HEK293T (cell line): ENCODE results near the gene CEP78.

Source experiments
- BHLHE40 ChIP-seq: fragments of 450-650 bp; IDR thresholded peaks from 2 replicates; pipeline ENCODE4 v1.6.1; 2016; ENCODE audit warnings: mild to moderate bottlenecking, moderate library complexity, borderline replicate concordance
- CTBP1 ChIP-seq: fragments of 450-650 bp; IDR thresholded peaks from 2 replicates; pipeline ENCODE4 v1.6.1; 2016; ENCODE audit warnings: borderline replicate concordance
- ELF4 ChIP-seq: fragments of 450-650 bp; IDR thresholded peaks from 2 replicates; pipeline ENCODE4 v1.6.1; 2017; ENCODE audit warnings: antibody characterized with exemption
- FOXA1 ChIP-seq: fragments of 450-650 bp; IDR thresholded peaks from 2 replicates; pipeline ENCODE4 v1.6.1; 2016; ENCODE audit warnings: mild to moderate bottlenecking
- FOXM1 ChIP-seq: fragments of 450-650 bp; IDR thresholded peaks from 2 replicates; pipeline ENCODE4 v1.6.1; 2017; ENCODE audit warnings: mild to moderate bottlenecking, borderline replicate concordance
- HDGF ChIP-seq: fragments of 450-650 bp; IDR thresholded peaks from 2 replicates; pipeline ENCODE4 v1.6.1; 2017; ENCODE audit warnings: antibody characterized with exemption, borderline replicate concordance
- L3MBTL2 ChIP-seq: fragments of 450-650 bp; conservative IDR thresholded peaks from 2 replicates; pipeline ENCODE4 v1.6.1; 2016; ENCODE audit warnings: mild to moderate bottlenecking
- LEF1 ChIP-seq: fragments of 450-650 bp; IDR thresholded peaks from 2 replicates; pipeline ENCODE4 v1.6.1; 2017; ENCODE audit warnings: mild to moderate bottlenecking, borderline replicate concordance
- NFRKB ChIP-seq: fragments of 450-650 bp; IDR thresholded peaks from 2 replicates; pipeline ENCODE4 v1.6.1; 2016; ENCODE audit warnings: mild to moderate bottlenecking, moderate library complexity
- SP1 ChIP-seq: fragments of 450-650 bp; IDR thresholded peaks from 2 replicates; pipeline ENCODE4 v1.6.1; 2017
- SUZ12 ChIP-seq: fragments of 450-650 bp; IDR thresholded peaks from 2 replicates; pipeline ENCODE4 v1.6.1; 2016; ENCODE audit warnings: mild to moderate bottlenecking
- TF ChIP-seq, protein P1 (sequence below): fragments of 450-650 bp; IDR thresholded peaks from 2 replicates; pipeline ENCODE4 v1.6.1; 2016

DNA sequence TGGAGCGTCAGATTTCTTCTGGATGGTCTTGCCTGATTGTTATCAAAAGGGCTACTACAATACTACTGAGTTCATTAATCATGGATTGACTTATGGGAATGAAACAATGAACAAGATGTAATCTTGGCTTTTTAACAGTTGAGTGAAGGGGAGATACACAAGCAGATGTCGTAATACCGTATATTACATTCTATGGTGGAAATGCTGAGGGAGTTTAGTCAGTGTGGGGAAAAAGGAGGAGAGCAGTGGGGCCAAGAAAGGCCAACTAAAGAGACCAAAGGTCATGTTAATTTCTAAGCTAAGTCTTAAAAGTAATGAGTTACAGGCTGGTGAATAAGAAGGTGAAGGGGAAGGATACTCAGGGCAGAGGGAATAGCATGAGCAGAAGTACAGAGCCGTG is 32.0 kb downstream of the CEP78 start:
- TF ChIP-seq L3MBTL2 (no peak), SUZ12 (no peak), LEF1 (no peak), BHLHE40 (no peak), FOXM1 (no peak), FOXA1 (no peak), SP1 (no peak), NFRKB (no peak), CTBP1 (no peak), ELF4 (no peak), HDGF (no peak)
- TF ChIP-seq, protein P1, sequence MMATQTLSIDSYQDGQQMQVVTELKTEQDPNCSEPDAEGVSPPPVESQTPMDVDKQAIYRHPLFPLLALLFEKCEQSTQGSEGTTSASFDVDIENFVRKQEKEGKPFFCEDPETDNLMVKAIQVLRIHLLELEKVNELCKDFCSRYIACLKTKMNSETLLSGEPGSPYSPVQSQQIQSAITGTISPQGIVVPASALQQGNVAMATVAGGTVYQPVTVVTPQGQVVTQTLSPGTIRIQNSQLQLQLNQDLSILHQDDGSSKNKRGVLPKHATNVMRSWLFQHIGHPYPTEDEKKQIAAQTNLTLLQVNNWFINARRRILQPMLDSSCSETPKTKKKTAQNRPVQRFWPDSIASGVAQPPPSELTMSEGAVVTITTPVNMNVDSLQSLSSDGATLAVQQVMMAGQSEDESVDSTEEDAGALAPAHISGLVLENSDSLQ: no peak
